GM12892 (cell line): ENCODE data around the gene SLC9A4.

ENCODE experiments used
- POLR2A ChIP-seq: IDR thresholded peaks from 2 replicates; pipeline ENCODE4 v1.6.1; 2011; ENCODE audit warnings: low read depth, low read length, control low read depth
- POLR2AphosphoS5 ChIP-seq: IDR thresholded peaks from 2 replicates; pipeline ENCODE4 v1.6.1; 2011; ENCODE audit warnings: low read depth, low read length, control low read depth

- TF ChIP-seq POLR2A: no peak
- no peak for TF ChIP-seq POLR2AphosphoS5
These were observed 36.7 kb downstream of the SLC9A4 start for GRCh38 chr2:102509749-102510148.
